HEK293 (cell line): ENCODE measurements around the gene IPO13.

Source experiments
- CTCF ChIA-PET: fragments of 350-600 bp; formaldehyde crosslinking; extraction: SDS; loops from one replicate; lab custom pipeline; 2021; ENCODE audit warnings: antibody characterized with exemption; lab: Yijun Ruan, JAX
- POLR2A ChIA-PET: fragments of 300-600 bp; formaldehyde crosslinking; extraction: SDS; loops from one replicate; lab custom pipeline; 2020; ENCODE audit warnings: antibody characterized with exemption, inconsistent platforms; lab: Yijun Ruan, JAX
- H3K27ac ChIP-seq: fragments of 200-500 bp; sonication (Bioruptor generic); 2 replicates; pipeline ENCODE4 v1.5.1; 2014; ENCODE audit warnings: low read depth, low read length, control low read depth, inconsistent platforms; ENCODE audit errors: extremely low read depth
- H3K36me3 ChIP-seq, 2 experiments: fragments of 200-500 bp in 1 of 2; sonication (Bioruptor generic) in 1 of 2; 1 replicate in 1 of 2; 2 replicates in 1 of 2; pipeline ENCODE4 v1.5.1; 2014 to 2017; ENCODE audit warnings: inconsistent platforms in 2 of 2, low read length in 2 of 2; ENCODE audit not compliant: control insufficient read depth in 2 of 2, insufficient read depth in 1 of 2
- H3K4me1 ChIP-seq: fragments of 200-500 bp; sonication (Bioruptor generic); 2 replicates; pipeline ENCODE4 v1.5.1; 2014; ENCODE audit warnings: mild to moderate bottlenecking, low read length, inconsistent platforms; ENCODE audit not compliant: control insufficient read depth, insufficient read depth
- H3K4me3 ChIP-seq: 2 replicates; pipeline ENCODE4 v1.5.1; 2011; ENCODE audit warnings: low read depth, mild to moderate bottlenecking, control low read depth, low read length, moderate library complexity
- H3K9me3 ChIP-seq: fragments of 200-500 bp; sonication (Bioruptor generic); 2 replicates; pipeline ENCODE4 v1.5.1; 2014; ENCODE audit warnings: low read depth, low read length, inconsistent platforms; ENCODE audit not compliant: control insufficient read depth, insufficient read depth
- BCL11A ChIP-seq: fragments of 450-650 bp; formaldehyde crosslinking; IDR thresholded peaks from 2 replicates; pipeline ENCODE4 v1.5.1; 2016; ENCODE audit warnings: low read depth, missing biosample characterization, missing genetic modification characterization
- PRDM10 ChIP-seq: fragments of 450-650 bp; formaldehyde crosslinking; IDR thresholded peaks from 2 replicates; pipeline ENCODE4 v1.5.1; 2016; ENCODE audit warnings: missing biosample characterization, missing genetic modification characterization
- YY1 ChIP-seq: fragments of 450-650 bp; formaldehyde crosslinking; IDR thresholded peaks from 2 replicates; pipeline ENCODE4 v1.5.1; 2018; ENCODE audit warnings: missing biosample characterization, missing genetic modification characterization
- ZBTB17 ChIP-seq: fragments of 450-650 bp; formaldehyde crosslinking; IDR thresholded peaks from 2 replicates; pipeline ENCODE4 v1.5.1; 2016; ENCODE audit warnings: missing biosample characterization, missing genetic modification characterization
- ZNF114 ChIP-seq: fragments of 450-650 bp; formaldehyde crosslinking; IDR thresholded peaks from 2 replicates; pipeline ENCODE4 v1.5.0; 2017; ENCODE audit warnings: missing biosample characterization, missing genetic modification characterization
- ZNF221 ChIP-seq: fragments of 450-650 bp; formaldehyde crosslinking; IDR thresholded peaks from 2 replicates; pipeline ENCODE4 v1.5.1; 2017; ENCODE audit warnings: missing biosample characterization, missing genetic modification characterization, borderline replicate concordance
- ZNF266 ChIP-seq: fragments of 450-650 bp; formaldehyde crosslinking; IDR thresholded peaks from 2 replicates; pipeline ENCODE4 v1.5.1; 2016; ENCODE audit warnings: missing biosample characterization, missing genetic modification characterization, low read depth
- ZNF391 ChIP-seq: fragments of 450-650 bp; formaldehyde crosslinking; IDR thresholded peaks from 2 replicates; pipeline ENCODE4 v1.5.1; 2016; ENCODE audit warnings: low read depth, missing biosample characterization, missing genetic modification characterization, borderline replicate concordance
- ZNF488 ChIP-seq: fragments of 450-650 bp; formaldehyde crosslinking; IDR thresholded peaks from 2 replicates; pipeline ENCODE4 v1.5.1; 2016; ENCODE audit warnings: missing biosample characterization, missing genetic modification characterization
- ZNF518A ChIP-seq: fragments of 450-650 bp; formaldehyde crosslinking; conservative IDR thresholded peaks from 2 replicates; pipeline ENCODE4 v1.5.1; 2016; ENCODE audit warnings: low read depth, missing biosample characterization, missing genetic modification characterization
- ZNF521 ChIP-seq: fragments of 450-650 bp; formaldehyde crosslinking; IDR thresholded peaks from 2 replicates; pipeline ENCODE4 v1.5.1; 2017; ENCODE audit warnings: missing biosample characterization, mild to moderate bottlenecking, missing genetic modification characterization
- ZNF530 ChIP-seq: fragments of 450-650 bp; formaldehyde crosslinking; IDR thresholded peaks from 2 replicates; pipeline ENCODE4 v1.5.1; 2016; ENCODE audit warnings: low read depth, missing biosample characterization, missing genetic modification characterization
- ZNF544 ChIP-seq: fragments of 450-650 bp; formaldehyde crosslinking; IDR thresholded peaks from 2 replicates; pipeline ENCODE4 v1.5.0; 2017; ENCODE audit warnings: missing biosample characterization, missing genetic modification characterization
- ZNF610 ChIP-seq: fragments of 450-650 bp; formaldehyde crosslinking; IDR thresholded peaks from 2 replicates; pipeline ENCODE4 v1.5.1; 2016; ENCODE audit warnings: missing biosample characterization, missing genetic modification characterization, borderline replicate concordance
- ZNF830 ChIP-seq: fragments of 450-650 bp; IDR thresholded peaks from 2 replicates; pipeline ENCODE4 v1.5.0; 2018; ENCODE audit warnings: missing biosample characterization, missing genetic modification characterization, low read depth, mild to moderate bottlenecking, moderate library complexity
- ZSCAN5A ChIP-seq: fragments of 450-650 bp; formaldehyde crosslinking; IDR thresholded peaks from 2 replicates; pipeline ENCODE4 v1.5.1; 2016; ENCODE audit warnings: missing biosample characterization, missing genetic modification characterization
- ZXDB ChIP-seq: fragments of 450-650 bp; formaldehyde crosslinking; IDR thresholded peaks from 2 replicates; pipeline ENCODE4 v1.5.1; 2016; ENCODE audit warnings: missing biosample characterization, missing genetic modification characterization

The IPO13 gene

GRCh38 chr1:43900386-43900785, 46.4 kb upstream of the IPO13 start:
- Histone ChIP-seq H3K36me3 (peaks cover 0 to 22% of the 10 kb centered on the region in 2 experiments; a peak in 1 of 3 replicates), H3K4me1 (no peaks in the 10 kb centered on the region), H3K9me3 (no peaks in the 10 kb centered on the region), H3K27ac (no peak overlapping the region), H3K4me3 (no peak overlapping the region)
- no peak for TF ChIP-seq ZNF391
- TF ChIP-seq ZNF610 (tag by site-specific recombination), result no peak
- no peak for TF ChIP-seq YY1 (tag by site-specific recombination)
- TF ChIP-seq ZXDB (tag by site-specific recombination), result no peak
- TF ChIP-seq ZNF266 (tag by site-specific recombination), result no peak
- no peak for TF ChIP-seq ZNF521
- TF ChIP-seq ZNF488 (tag by site-specific recombination), result no peak
- no peak for TF ChIP-seq ZNF530 (tag by site-specific recombination)
- no peak for TF ChIP-seq ZNF518A (tag by site-specific recombination)
- TF ChIP-seq ZNF830 (tag by site-specific recombination), result no peak
- no peak for TF ChIP-seq ZNF221 (tag by site-specific recombination)
- TF ChIP-seq ZSCAN5A (tag by site-specific recombination), result no peak
- TF ChIP-seq ZNF114 (tag by site-specific recombination), result no peak
- no peak for TF ChIP-seq PRDM10 (tag by site-specific recombination)
- TF ChIP-seq ZNF544 (tag by site-specific recombination), result no peak
- no peak for TF ChIP-seq ZBTB17 (tag by site-specific recombination)
- no peak for TF ChIP-seq BCL11A (tag by site-specific recombination)
- CTCF ChIA-PET, result interaction anchor here (0.9 to 1.0 kb wide), 2 partner anchors 31 to 136 kb away, joined by 5 read pairs; no protein-coding TSS in a partner anchor
- POLR2A ChIA-PET, result no interaction called here
